PC-9 (cell line): Measurements from ENCODE around the gene SYNE1. TPM values are rescaled to one million over a fixed set of nuclear protein-coding genes. Genes with fewer than 3 reads are reported as not detected.

Source experiments
- BruUV-seq: library from RNA; stranded (reverse); fragments of 400-500 nt; replicated peaks from 2 replicates; lab custom pipeline; 2021; lab: Mats Ljungman, UMichigan
- CTCF ChIA-PET: fragments of 300-600 bp; sonication (Branson Sonifier 250); formaldehyde crosslinking; loops from one replicate; lab custom pipeline; 2022; ENCODE audit warnings: antibody characterized with exemption; lab: Charles Lee
- POLR2A ChIA-PET: fragments of 300-600 bp; sonication (Branson Sonifier 250); formaldehyde crosslinking; loops from one replicate; lab custom pipeline; 2022; ENCODE audit warnings: antibody characterized with exemption; ENCODE audit not compliant: unreplicated experiment; lab: Charles Lee
- DNase-seq, 2 experiments: peaks; one replicate each; pipeline versions ENCODE4 v3.0.0 to v3.0.0-alpha.2; 2015 to 2022; ENCODE audit warnings: mixed read lengths in 1 of 2
- H2AFZ ChIP-seq: fragments of 200-600 bp; sonication (generic); 2 replicates; pipeline ENCODE4 v1.8.1; 2017; ENCODE audit warnings: antibody characterized with exemption
- H3F3A ChIP-seq: fragments of 200-600 bp; sonication (generic); 2 replicates; pipeline ENCODE4 v1.8.1; 2017; ENCODE audit warnings: antibody characterized with exemption, mild to moderate bottlenecking, low read depth; ENCODE audit not compliant: insufficient read depth
- H3K27ac ChIP-seq: fragments of 200-600 bp; sonication (generic); 2 replicates; pipeline ENCODE4 v1.6.1; 2016; ENCODE audit warnings: mixed run types
- H3K27me3 ChIP-seq: fragments of 200-600 bp; sonication (generic); 2 replicates; pipeline ENCODE4 v1.6.1; 2016; ENCODE audit warnings: low read depth, mixed run types; ENCODE audit not compliant: insufficient read depth
- H3K36me3 ChIP-seq: fragments of 200-600 bp; sonication (generic); 2 replicates; pipeline ENCODE4 v1.6.1; 2016; ENCODE audit warnings: low read depth, mixed run types
- H3K4me1 ChIP-seq: fragments of 200-600 bp; sonication (generic); replicated peaks from 2 replicates; pipeline ENCODE4 v1.6.1; 2016; ENCODE audit warnings: mixed run types; ENCODE audit not compliant: insufficient read depth
- H3K4me2 ChIP-seq: fragments of 200-600 bp; sonication (generic); 2 replicates; pipeline ENCODE4 v1.6.1; 2017; ENCODE audit warnings: mixed run types
- H3K4me3 ChIP-seq: fragments of 200-600 bp; sonication (generic); 2 replicates; pipeline ENCODE4 v1.6.1; 2016; ENCODE audit warnings: mixed run types
- H3K79me2 ChIP-seq: fragments of 200-600 bp; sonication (generic); 2 replicates; pipeline ENCODE4 v1.6.1; 2017; ENCODE audit warnings: low read depth, mixed run types
- H3K9me2 ChIP-seq: fragments of 200-600 bp; sonication (generic); 2 replicates; pipeline ENCODE4 v1.8.1; 2017; ENCODE audit warnings: mild to moderate bottlenecking; ENCODE audit not compliant: insufficient read depth
- H3K9me3 ChIP-seq: fragments of 200-600 bp; sonication (generic); 2 replicates; pipeline ENCODE4 v1.8.1; 2016; ENCODE audit warnings: low read depth; ENCODE audit not compliant: insufficient read depth
- H4K20me1 ChIP-seq: fragments of 200-600 bp; sonication (generic); 2 replicates; pipeline ENCODE4 v1.8.1; 2017; ENCODE audit not compliant: insufficient read depth
- EZH2 ChIP-seq: fragments of 200-600 bp; sonication (generic); IDR thresholded peaks from 2 replicates; pipeline ENCODE4 v1.8.0; 2017; ENCODE audit warnings: antibody characterized with exemption, low read depth
- intact Hi-C: fragments of 100-400 bp; cut with micrococcal nuclease; formaldehyde crosslinking; loops from one replicate; pipeline ENCODE4 v1.10.0; 2022; ENCODE audit not compliant: unreplicated experiment
- total RNA-seq: library from RNA; stranded (reverse); gene quantifications from 2 replicates; pipeline ENCODE4 v1.2.3, GENCODE V29; 2021
- TF ChIP-seq, protein P1 (sequence below): fragments of 200-600 bp; sonication (generic); conservative IDR thresholded peaks from 2 replicates; pipeline ENCODE4 v1.6.1; 2017; ENCODE audit warnings: mixed run types, antibody characterized with exemption, mild to moderate bottlenecking, moderate library complexity

Gene SYNE1
- total RNA-seq, 1 experiment from 2014 or later: 13.4 TPM

DNA sequence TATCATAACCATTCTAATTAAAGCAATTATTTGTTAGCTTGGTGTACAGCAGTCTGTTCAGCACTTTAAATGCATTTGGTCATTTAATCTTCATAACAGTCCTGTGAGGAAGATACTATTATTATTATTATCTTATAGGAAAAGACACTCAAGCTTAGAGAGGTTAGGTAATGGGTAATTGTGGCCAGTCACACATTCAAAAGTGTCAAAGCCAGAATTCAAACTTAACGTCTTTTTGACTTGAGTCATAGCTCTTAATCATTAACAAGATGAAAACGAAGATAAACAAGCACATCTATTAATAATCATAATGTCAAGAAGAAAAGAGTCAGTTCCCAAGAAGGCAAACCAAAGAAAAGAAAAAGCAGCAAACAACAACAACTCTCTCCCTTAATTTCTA, 251.0 kb downstream of the SYNE1 start:
- no peaks in the 10 kb centered on the region for H3K9me2 ChIP-seq
- no peak overlapping the region for H3K4me3 ChIP-seq
- H2AFZ ChIP-seq: no peak overlapping the region
- no peaks in the 10 kb centered on the region; the same call in 1 of the 2 replicates for H3K4me1 ChIP-seq
- TF ChIP-seq, protein P1, sequence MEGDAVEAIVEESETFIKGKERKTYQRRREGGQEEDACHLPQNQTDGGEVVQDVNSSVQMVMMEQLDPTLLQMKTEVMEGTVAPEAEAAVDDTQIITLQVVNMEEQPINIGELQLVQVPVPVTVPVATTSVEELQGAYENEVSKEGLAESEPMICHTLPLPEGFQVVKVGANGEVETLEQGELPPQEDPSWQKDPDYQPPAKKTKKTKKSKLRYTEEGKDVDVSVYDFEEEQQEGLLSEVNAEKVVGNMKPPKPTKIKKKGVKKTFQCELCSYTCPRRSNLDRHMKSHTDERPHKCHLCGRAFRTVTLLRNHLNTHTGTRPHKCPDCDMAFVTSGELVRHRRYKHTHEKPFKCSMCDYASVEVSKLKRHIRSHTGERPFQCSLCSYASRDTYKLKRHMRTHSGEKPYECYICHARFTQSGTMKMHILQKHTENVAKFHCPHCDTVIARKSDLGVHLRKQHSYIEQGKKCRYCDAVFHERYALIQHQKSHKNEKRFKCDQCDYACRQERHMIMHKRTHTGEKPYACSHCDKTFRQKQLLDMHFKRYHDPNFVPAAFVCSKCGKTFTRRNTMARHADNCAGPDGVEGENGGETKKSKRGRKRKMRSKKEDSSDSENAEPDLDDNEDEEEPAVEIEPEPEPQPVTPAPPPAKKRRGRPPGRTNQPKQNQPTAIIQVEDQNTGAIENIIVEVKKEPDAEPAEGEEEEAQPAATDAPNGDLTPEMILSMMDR: no peak
- no peak for TF ChIP-seq EZH2
- no peaks in the 10 kb centered on the region for H4K20me1 ChIP-seq
- intact Hi-C loops: no loop called here
- no peak for DNase-seq
- no peak overlapping the region for H3K27ac ChIP-seq
- no TSS peak for BruUV-seq
- no peaks in the 10 kb centered on the region for H3F3A ChIP-seq
- H3K36me3 ChIP-seq: no peaks in the 10 kb centered on the region
- CTCF ChIA-PET: no interaction called here
- POLR2A ChIA-PET: no interaction called here
- H3K4me2 ChIP-seq: no peak overlapping the region
- H3K9me3 ChIP-seq: no peaks in the 10 kb centered on the region
- no peaks in the 10 kb centered on the region for H3K79me2 ChIP-seq
- no peaks in the 10 kb centered on the region for H3K27me3 ChIP-seq

GRCh38 chr6:152380993-152381898, 255.9 kb downstream of the SYNE1 start:
- Histone ChIP-seq H3K4me1 (no peaks in the 10 kb centered on the region; the same call in 1 of the 2 replicates), H3K4me3 (no peak overlapping the region), H3K9me2 (no peaks in the 10 kb centered on the region), H3K4me2 (no peak overlapping the region), H4K20me1 (no peaks in the 10 kb centered on the region), H3K27ac (no peak overlapping the region), H3K27me3 (no peaks in the 10 kb centered on the region), H2AFZ (no peak overlapping the region), H3F3A (no peaks in the 10 kb centered on the region), H3K36me3 (no peaks in the 10 kb centered on the region), H3K9me3 (no peaks in the 10 kb centered on the region), H3K79me2 (no peaks in the 10 kb centered on the region)
- TF ChIP-seq, protein P1: no peak
- TF ChIP-seq EZH2: no peak
- TSS peak; percentile 58 for BruUV-seq
- intact Hi-C loops: no loop called here
- CTCF ChIA-PET: no interaction called here
- POLR2A ChIA-PET: no interaction called here
- DNase-seq: peak in 1 of 2 experiments; percentile 31

DNA sequence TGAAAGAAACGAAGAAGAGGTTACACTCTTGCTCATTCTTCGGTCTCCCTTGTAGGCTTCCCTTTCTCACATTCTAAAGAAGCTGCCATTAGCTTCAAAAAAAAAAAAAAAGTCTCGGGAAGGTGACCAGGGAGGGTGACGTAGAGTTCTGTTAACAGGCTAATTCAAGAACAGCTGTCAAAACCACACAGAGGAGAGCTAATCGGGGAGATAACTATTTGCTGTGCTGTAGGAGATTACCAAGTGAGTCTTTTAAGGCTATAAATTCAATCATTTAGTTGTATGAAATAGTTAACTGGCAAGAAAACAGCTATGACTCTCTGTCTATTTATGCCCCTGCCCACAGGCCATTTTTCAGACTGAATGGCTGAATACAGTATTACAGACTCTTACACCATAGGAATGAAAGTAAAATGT, 256.8 kb downstream of the SYNE1 start:
- H3K79me2 ChIP-seq: no peaks in the 10 kb centered on the region
- H3K4me1 ChIP-seq: no peaks in the 10 kb centered on the region; the same call in 1 of the 2 replicates
- ChIA-PET CTCF (no interaction called here), POLR2A (interaction anchor here (0.6 kb wide), 1 partner anchor 195 kb away, joined by 12 read pairs; no protein-coding TSS in a partner anchor)
- TF ChIP-seq, protein P1: no peak
- H3K4me3 ChIP-seq: no peak overlapping the region
- H2AFZ ChIP-seq: no peak overlapping the region
- H3F3A ChIP-seq: no peaks in the 10 kb centered on the region
- no TSS peak for BruUV-seq
- intact Hi-C loops: no loop called here
- no peaks in the 10 kb centered on the region for H3K9me2 ChIP-seq
- no peaks in the 10 kb centered on the region for H3K27me3 ChIP-seq
- no peaks in the 10 kb centered on the region for H3K9me3 ChIP-seq
- no peak overlapping the region for H3K27ac ChIP-seq
- H3K4me2 ChIP-seq: no peak overlapping the region
- DNase-seq: no peak
- H3K36me3 ChIP-seq: no peaks in the 10 kb centered on the region
- H4K20me1 ChIP-seq: no peaks in the 10 kb centered on the region
